ENCODE data around the gene IGSF11. TPM values are rescaled to one million over a fixed set of nuclear protein-coding genes. Genes with fewer than 3 reads are reported as not detected.
A peak's percentile ranks its signal among the peaks of the same experiment; 100 is the strongest.

IGSF11 gene
- total RNA-seq, 1 donor from 2014 or later: 2.7 TPM

DNA sequence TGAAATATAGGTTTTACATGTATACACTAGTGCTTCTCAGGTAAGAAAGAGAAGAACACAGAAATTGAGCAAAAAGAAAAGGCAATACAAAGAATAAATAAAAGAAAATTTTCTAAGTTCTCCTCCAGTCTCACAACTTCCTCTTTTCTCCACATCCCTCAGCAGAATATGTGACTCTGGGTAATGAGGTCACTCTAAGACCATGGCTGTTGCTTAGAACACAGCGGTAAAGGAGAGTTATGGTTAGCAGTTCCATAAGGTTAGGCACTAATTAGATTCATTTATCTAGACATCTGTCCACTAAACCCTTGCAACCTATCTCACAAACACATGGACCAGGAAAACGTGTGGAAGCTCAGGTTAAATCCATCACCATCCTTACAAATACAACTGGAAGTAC is 47.9 kb downstream of the IGSF11 start:
- H3K4me1 Mint-ChIP-seq: peaks cover 7% of the 10 kb centered on the region
- no peak overlapping the region for H3K9ac ChIP-seq
- no peak for TF ChIP-seq CTCF (IDR thresholded peaks at IDR 0.05)
- no peak for TF ChIP-seq EZH2 (IDR thresholded peaks at IDR 0.05)
- TF ChIP-seq EZH2phosphoT487 (IDR thresholded peaks at IDR 0.05): no peak
- H3K27me3 ChIP-seq: no peaks in the 10 kb centered on the region
- H3K9me3 Mint-ChIP-seq: no peaks in the 10 kb centered on the region
- no peaks in the 10 kb centered on the region for H4K20me1 ChIP-seq (ENCODE audit: low read depth)
- no peaks in the 10 kb centered on the region for H3F3A ChIP-seq (ENCODE audit: low read depth)
- H3K4me3 ChIP-seq: no peak overlapping the region
- H3K4me2 ChIP-seq: no peak overlapping the region
- H3K4me3 Mint-ChIP-seq: no peak overlapping the region
- no peak overlapping the region for H3K27ac ChIP-seq
- H2AFZ ChIP-seq (replicated peaks): no peak overlapping the region
- H3K9me3 ChIP-seq (ENCODE audit: low read depth): no peaks in the 10 kb centered on the region
- peaks cover 1% of the 10 kb centered on the region for H3K27me3 Mint-ChIP-seq (ENCODE audit: insufficient read depth, low read depth)
- H3K27ac Mint-ChIP-seq: no peak overlapping the region
- no peak for DNase-seq (ENCODE audit: low spot score)
- H3K4me1 ChIP-seq: peaks cover 21% of the 10 kb centered on the region
- no peaks in the 10 kb centered on the region for H3K79me2 ChIP-seq (ENCODE audit: low read depth)
- H3K36me3 ChIP-seq: no peaks in the 10 kb centered on the region
- H3K36me3 Mint-ChIP-seq: no peaks in the 10 kb centered on the region

- H3K36me3 Mint-ChIP-seq: no peaks in the 10 kb centered on the region
- H3K79me2 ChIP-seq (ENCODE audit: low read depth): no peaks in the 10 kb centered on the region
- H3K27ac Mint-ChIP-seq: no peak overlapping the region
- no peaks in the 10 kb centered on the region for H3F3A ChIP-seq (ENCODE audit: low read depth)
- no peaks in the 10 kb centered on the region for H3K9me3 ChIP-seq (ENCODE audit: low read depth)
- TF ChIP-seq EZH2 (IDR thresholded peaks at IDR 0.05) (no peak), EZH2phosphoT487 (IDR thresholded peaks at IDR 0.05) (no peak), CTCF (IDR thresholded peaks at IDR 0.05) (no peak)
- H3K27me3 ChIP-seq: no peaks in the 10 kb centered on the region
- no peaks in the 10 kb centered on the region for H3K9me3 Mint-ChIP-seq
- H2AFZ ChIP-seq (replicated peaks): no peak overlapping the region
- no peak overlapping the region for H3K9ac ChIP-seq
- no peak overlapping the region for H3K4me3 Mint-ChIP-seq
- H3K4me1 ChIP-seq: peaks cover 9% of the 10 kb centered on the region
- H3K4me2 ChIP-seq: no peak overlapping the region
- no peak overlapping the region for H3K4me3 ChIP-seq
- no peaks in the 10 kb centered on the region for H4K20me1 ChIP-seq (ENCODE audit: low read depth)
- H3K4me1 Mint-ChIP-seq: no peaks in the 10 kb centered on the region
- no peaks in the 10 kb centered on the region for H3K36me3 ChIP-seq
- H3K27ac ChIP-seq: no peak overlapping the region
- no peak for DNase-seq (ENCODE audit: low spot score)
- H3K27me3 Mint-ChIP-seq (ENCODE audit: insufficient read depth, low read depth): peaks cover 3% of the 10 kb centered on the region
These were observed 49.9 kb downstream of the IGSF11 start for GRCh38 chr3:118984699-118985098.

GRCh38 chr3:118981494-118982134 is 53.0 kb downstream of the IGSF11 start:
- H3K4me1 ChIP-seq: no peaks in the 10 kb centered on the region
- H2AFZ ChIP-seq (replicated peaks): no peak overlapping the region
- no peak overlapping the region for H3K9ac ChIP-seq
- Mint-ChIP-seq H3K36me3 (no peaks in the 10 kb centered on the region), H3K27ac (peak overlapping the region; percentile 26), H3K4me3 (no peak overlapping the region), H3K4me1 (no peaks in the 10 kb centered on the region), H3K27me3 (ENCODE audit: insufficient read depth, low read depth) (peaks cover 3% of the 10 kb centered on the region), H3K9me3 (no peaks in the 10 kb centered on the region)
- H3K27me3 ChIP-seq: no peaks in the 10 kb centered on the region
- no peaks in the 10 kb centered on the region for H3K9me3 ChIP-seq (ENCODE audit: low read depth)
- DNase-seq (ENCODE audit: low spot score): no peak
- no peak for TF ChIP-seq EZH2phosphoT487 (IDR thresholded peaks at IDR 0.05)
- TF ChIP-seq EZH2 (IDR thresholded peaks at IDR 0.05): no peak
- TF ChIP-seq CTCF (IDR thresholded peaks at IDR 0.05): no peak
- no peak overlapping the region for H3K4me3 ChIP-seq
- H3K27ac ChIP-seq: no peak overlapping the region
- no peak overlapping the region for H3K4me2 ChIP-seq
- no peaks in the 10 kb centered on the region for H3F3A ChIP-seq (ENCODE audit: low read depth)
- no peaks in the 10 kb centered on the region for H3K36me3 ChIP-seq
- no peaks in the 10 kb centered on the region for H3K79me2 ChIP-seq (ENCODE audit: low read depth)
- no peaks in the 10 kb centered on the region for H4K20me1 ChIP-seq (ENCODE audit: low read depth)
